ENCODE measurements around the gene IQGAP3. TPM values are rescaled to one million over a fixed set of nuclear protein-coding genes. Genes with fewer than 3 reads are reported as not detected.
A peak's percentile ranks its signal among the peaks of the same experiment; 100 is the strongest.

Gene IQGAP3
- total and polyA plus RNA-seq, 9 donors, result 0.05 to 1.2 (median 0.30) TPM; not detected in 1

DNA sequence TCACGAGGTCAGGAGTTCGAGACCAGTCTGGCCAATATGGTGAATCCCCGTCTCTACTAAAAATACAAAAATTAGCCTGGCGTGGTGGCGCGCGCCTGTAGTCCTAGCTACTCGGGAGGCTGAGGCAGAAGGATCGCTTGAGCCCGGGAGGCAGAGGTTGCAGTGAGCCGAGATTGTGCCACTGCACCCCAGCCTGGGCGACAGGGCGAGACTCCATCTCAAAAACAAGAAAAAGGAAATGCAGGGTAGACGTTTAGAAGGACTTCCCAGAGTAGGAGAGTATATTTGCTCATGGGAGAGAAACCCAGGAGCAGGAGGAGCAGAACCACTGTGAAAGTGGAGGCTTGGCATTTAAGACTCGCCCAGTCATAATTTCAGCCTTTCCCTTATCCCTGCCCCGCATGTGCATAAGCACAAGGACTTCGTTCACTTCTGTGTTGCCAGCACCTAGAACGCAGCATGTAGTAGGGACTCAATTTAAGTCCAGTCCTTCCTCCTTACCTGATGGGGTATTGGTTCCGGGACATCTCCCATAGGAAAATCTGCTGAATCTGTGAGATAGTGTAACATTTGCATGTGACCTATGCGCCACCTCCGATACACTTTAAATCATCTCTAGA, 66.6 kb downstream of the IQGAP3 start:
- H3K27me3 ChIP-seq, result no peaks in the 10 kb centered on the region
- no peaks in the 10 kb centered on the region for H3K36me3 ChIP-seq
- 69 to 74% (median 72%) methylated on average over 21 of the region's 21 CpGs for WGBS, 3 donors
- no peaks in the 10 kb centered on the region for H3K9me3 ChIP-seq
- peak overlapping the region; percentile 54 to 100 for H3K27ac ChIP-seq
- DNase-seq, result no peak
- H3K4me3 ChIP-seq, result no peak overlapping the region
- no peak for TF ChIP-seq POLR2A (IDR thresholded peaks at IDR 0.05)
- no peak for TF ChIP-seq EP300 (IDR thresholded peaks at IDR 0.05)
- TF ChIP-seq, protein P1, sequence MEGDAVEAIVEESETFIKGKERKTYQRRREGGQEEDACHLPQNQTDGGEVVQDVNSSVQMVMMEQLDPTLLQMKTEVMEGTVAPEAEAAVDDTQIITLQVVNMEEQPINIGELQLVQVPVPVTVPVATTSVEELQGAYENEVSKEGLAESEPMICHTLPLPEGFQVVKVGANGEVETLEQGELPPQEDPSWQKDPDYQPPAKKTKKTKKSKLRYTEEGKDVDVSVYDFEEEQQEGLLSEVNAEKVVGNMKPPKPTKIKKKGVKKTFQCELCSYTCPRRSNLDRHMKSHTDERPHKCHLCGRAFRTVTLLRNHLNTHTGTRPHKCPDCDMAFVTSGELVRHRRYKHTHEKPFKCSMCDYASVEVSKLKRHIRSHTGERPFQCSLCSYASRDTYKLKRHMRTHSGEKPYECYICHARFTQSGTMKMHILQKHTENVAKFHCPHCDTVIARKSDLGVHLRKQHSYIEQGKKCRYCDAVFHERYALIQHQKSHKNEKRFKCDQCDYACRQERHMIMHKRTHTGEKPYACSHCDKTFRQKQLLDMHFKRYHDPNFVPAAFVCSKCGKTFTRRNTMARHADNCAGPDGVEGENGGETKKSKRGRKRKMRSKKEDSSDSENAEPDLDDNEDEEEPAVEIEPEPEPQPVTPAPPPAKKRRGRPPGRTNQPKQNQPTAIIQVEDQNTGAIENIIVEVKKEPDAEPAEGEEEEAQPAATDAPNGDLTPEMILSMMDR (IDR thresholded peaks at IDR 0.05), result no peak
- intact Hi-C loops (cut with DNase I), result loop anchor here in 1 of 4 donors (2.0 kb wide), 1 partner anchor 49 kb away; no protein-coding TSS in a partner anchor
- peaks cover 35% of the 10 kb centered on the region for H3K4me1 ChIP-seq (ENCODE audit: insufficient read depth)

- H3K27me3 ChIP-seq, result no peaks in the 10 kb centered on the region
- H3K27ac ChIP-seq, result peak overlapping the region; percentile 99 to 100
- peak; percentile 99 to 100 (median 100) for DNase-seq
- peaks cover 33% of the 10 kb centered on the region for H3K4me1 ChIP-seq (ENCODE audit: insufficient read depth)
- intact Hi-C loops (cut with DNase I), result loop anchor here in 1 of 4 donors (2.0 kb wide), 1 partner anchor 48 kb away; no protein-coding TSS in a partner anchor
- TF ChIP-seq POLR2A (IDR thresholded peaks at IDR 0.05) (peak; percentile 45), EP300 (IDR thresholded peaks at IDR 0.05) (peak; percentile 95)
- TF ChIP-seq, protein P1 (IDR thresholded peaks at IDR 0.05), result peak in 1 of 3 donors; percentile 23
- no peaks in the 10 kb centered on the region for H3K9me3 ChIP-seq
- H3K36me3 ChIP-seq, result no peaks in the 10 kb centered on the region
- H3K4me3 ChIP-seq, result peak overlapping the region; percentile 27
- 3 to 4% (median 4%) methylated on average over 45 of the region's 45 CpGs for WGBS, 3 donors
These were observed 67.3 kb downstream of the IQGAP3 start for GRCh38 chr1:156504821-156505678.

- TF ChIP-seq, protein P1 (IDR thresholded peaks at IDR 0.05), result no peak
- no peak for TF ChIP-seq EP300 (IDR thresholded peaks at IDR 0.05)
- no peak for TF ChIP-seq POLR2A (IDR thresholded peaks at IDR 0.05)
- 38 to 47% (median 39%) methylated on average over 5 of the region's 5 CpGs for WGBS, 3 donors
- Histone ChIP-seq H3K27ac (peak overlapping the region; percentile 99 to 100), H3K27me3 (no peaks in the 10 kb centered on the region), H3K36me3 (no peaks in the 10 kb centered on the region), H3K9me3 (no peaks in the 10 kb centered on the region), H3K4me3 (peak overlapping the region; percentile 27), H3K4me1 (ENCODE audit: insufficient read depth) (peaks cover 33% of the 10 kb centered on the region)
- DNase-seq, result no peak
- intact Hi-C loops (cut with DNase I), result loop anchor here in 1 of 4 donors (2.0 kb wide), 1 partner anchor 48 kb away; no protein-coding TSS in a partner anchor
These were observed 67.9 kb downstream of the IQGAP3 start for GRCh38 chr1:156504438-156504813.

DNA sequence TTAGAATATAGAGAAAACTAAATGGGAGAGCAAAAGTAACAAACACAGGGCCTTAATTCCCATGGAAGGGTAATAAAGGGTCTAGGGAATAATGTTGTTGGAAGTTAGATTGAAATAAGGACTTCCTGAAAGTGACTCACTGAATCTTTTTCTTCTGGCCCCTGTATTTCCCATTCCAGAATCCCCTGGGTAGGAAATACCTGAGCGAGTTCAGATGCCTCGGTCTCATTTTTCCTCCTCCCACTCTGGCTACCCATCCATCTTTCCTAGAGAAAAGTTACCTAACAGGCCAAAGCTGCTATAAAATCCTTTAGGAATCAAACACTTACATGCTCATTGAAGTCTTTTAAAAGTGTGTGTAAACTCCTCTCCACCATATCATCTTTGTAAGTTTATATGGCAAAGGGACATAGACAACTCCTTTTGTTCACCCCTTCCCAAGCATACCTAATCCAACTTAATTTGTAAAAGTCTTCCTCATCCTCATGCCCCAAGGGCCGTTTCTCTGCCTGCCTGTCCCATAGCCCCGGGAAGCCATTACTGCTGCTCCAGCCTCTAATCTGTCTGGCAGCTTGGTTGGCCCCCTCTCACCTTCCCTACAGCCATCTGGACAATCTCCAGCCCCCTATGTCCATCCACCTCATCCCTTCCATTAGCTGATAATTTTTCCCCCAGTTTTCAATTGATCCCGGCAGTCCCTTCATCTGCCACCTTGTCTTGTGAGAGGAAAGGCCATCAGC, 68.5 kb downstream of the IQGAP3 start:
- TF ChIP-seq, protein P1 (IDR thresholded peaks at IDR 0.05), result no peak
- TF ChIP-seq POLR2A (IDR thresholded peaks at IDR 0.05) (no peak), EP300 (IDR thresholded peaks at IDR 0.05) (no peak)
- no peaks in the 10 kb centered on the region for H3K27me3 ChIP-seq
- no peak overlapping the region for H3K4me3 ChIP-seq
- peaks cover 32% of the 10 kb centered on the region for H3K4me1 ChIP-seq (ENCODE audit: insufficient read depth)
- H3K9me3 ChIP-seq, result no peaks in the 10 kb centered on the region
- 60 to 64% (median 63%) methylated on average over 5 of the region's 5 CpGs for WGBS, 3 donors
- intact Hi-C loops (cut with DNase I), result loop anchor here in 1 of 4 donors (2.0 kb wide), 1 partner anchor 47 kb away; no protein-coding TSS in a partner anchor
- H3K27ac ChIP-seq, result peak overlapping the region; percentile 99 to 100
- DNase-seq, result peak in 1 of 5 donors; percentile 31
- H3K36me3 ChIP-seq, result no peaks in the 10 kb centered on the region

All from ovary (tissue), 9 donors.